T1000 (cell line): Measurements from ENCODE around the gene CLEC18C.
"Not testable (repeated sequence)": the region's sequence is repeated elsewhere in the genome, so short reads cannot be mapped to it uniquely, and the experiment has no call there.

Experiments used
- DNase-seq: peaks from one replicate; lab custom pipeline; 2025; ENCODE audit warnings: mixed read lengths; lab: John Stamatoyannopoulos, UW

The CLEC18C gene

GRCh38 chr16:70206382-70206781 is 32.8 kb downstream of the CLEC18C start:
- DNase-seq: not testable (repeated sequence)

GRCh38 chr16:70218586-70218985 is 45.0 kb downstream of the CLEC18C start:
- not testable (repeated sequence) for DNase-seq

DNA sequence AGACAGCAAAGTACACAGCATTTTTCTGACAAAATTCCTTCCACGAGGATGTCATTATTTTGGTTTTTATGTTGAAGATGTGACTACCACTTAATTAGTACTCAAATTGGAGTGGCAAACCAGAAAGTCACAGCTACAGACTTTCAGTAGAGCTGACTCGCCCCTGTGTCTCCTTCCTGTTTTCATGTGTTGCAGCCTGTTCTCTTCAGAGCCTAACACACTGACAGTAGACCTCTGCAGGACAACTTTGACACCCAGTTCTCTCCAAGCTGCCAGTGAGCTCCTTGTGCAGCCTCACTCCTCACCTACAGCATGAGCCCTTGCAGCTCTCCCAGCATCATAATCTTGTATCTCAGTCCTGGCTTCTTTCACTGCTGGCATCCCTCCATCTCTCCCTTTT is 49.0 kb downstream of the CLEC18C start:
- not testable (repeated sequence) for DNase-seq

GRCh38 chr16:70223216-70223615 is 49.6 kb downstream of the CLEC18C start:
- DNase-seq: not testable (repeated sequence)

DNA sequence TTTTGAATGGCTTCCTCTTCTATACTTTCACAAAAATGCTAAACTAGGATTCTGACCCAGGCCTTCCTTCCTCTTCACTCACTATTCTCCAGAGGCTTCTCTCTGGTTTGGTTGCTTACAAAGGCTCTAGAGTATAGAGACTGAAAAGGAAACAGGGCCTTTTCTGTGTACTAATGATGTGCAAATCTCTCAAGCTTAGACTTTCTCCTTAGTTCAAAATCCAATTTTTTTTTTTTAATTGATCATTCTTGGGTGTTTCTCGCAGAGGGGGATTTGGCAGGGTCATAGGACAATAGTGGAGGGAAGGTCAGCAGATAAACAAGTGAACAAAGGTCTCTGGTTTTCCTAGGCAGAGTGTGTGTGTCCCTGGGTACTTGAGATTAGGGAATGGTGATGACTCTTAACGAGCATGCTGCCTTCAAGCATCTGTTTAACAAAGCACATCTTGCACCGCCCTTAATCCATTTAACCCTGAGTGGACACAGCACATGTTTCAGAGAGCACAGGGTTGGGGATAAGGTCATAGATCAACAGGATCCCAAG is 50.5 kb downstream of the CLEC18C start:
- DNase-seq: not testable (repeated sequence)

- DNase-seq: not testable (repeated sequence)
Observed at GRCh38 chr16:70224645-70225044, 51.1 kb downstream of the CLEC18C start.

- DNase-seq: not testable (repeated sequence)
Observed at GRCh38 chr16:70225430-70225829, 51.8 kb downstream of the CLEC18C start.

GRCh38 chr16:70226024-70226423 is 52.4 kb downstream of the CLEC18C start:
- not testable (repeated sequence) for DNase-seq

DNA sequence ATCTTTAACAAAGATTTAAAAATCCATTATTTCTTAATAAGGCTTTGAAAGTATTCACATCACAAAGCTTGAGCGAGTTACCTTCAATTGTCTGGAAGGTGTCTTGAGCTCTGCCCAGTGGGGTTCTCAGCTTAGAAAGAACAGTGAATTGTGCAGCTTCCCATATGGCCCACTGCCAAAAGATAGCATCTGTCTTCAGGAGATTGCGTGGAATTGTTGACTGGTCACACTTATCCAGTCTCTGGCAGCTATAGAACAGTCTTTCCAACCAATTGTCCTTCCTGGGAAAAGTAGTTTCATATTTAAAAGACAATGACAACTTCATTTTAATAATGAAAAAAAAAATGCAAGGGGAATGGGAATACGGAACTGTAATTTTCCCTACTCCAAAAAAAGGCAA is 58.2 kb downstream of the CLEC18C start:
- not testable (repeated sequence) for DNase-seq
